Measurements from ENCODE around the gene ITSN2.

DNA sequence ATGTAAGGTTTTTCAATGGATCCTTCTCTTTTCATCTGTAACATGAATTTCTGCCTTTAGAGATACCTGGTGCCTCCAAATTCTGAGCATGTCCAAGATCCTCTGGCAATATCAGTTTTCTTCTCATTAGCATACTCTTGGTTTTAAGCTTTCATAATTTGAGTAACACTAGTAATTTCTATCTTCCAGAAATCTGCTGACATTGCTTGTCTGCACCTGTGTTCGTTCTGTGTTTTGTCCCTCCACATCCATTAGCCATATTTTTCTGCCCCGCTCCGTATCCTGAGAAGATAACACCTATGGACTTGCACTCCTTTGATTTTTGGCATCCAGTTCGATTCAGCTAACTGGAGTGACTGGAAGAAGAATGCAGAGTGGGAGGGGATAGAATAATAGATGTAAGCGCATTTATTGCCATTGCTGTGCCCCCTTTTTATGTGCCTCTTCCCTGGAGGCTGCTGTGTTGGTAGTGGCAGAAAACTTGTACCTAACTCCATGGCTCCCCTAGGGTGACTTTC, 32.3 kb upstream of the ITSN2 start:
- TF ChIP-seq GATA2 (IDR thresholded peaks at IDR 0.05; ENCODE audit: low read depth, low read length): no peak
- no peak for TF ChIP-seq GATA3 (IDR thresholded peaks at IDR 0.05; ENCODE audit: low read depth, low read length)
